Measurements from ENCODE around the gene CDH13. TPM values are rescaled to one million over a fixed set of nuclear protein-coding genes. Genes with fewer than 3 reads are reported as not detected.

The CDH13 gene
- total RNA-seq, 2 donors from 2014 or later: 2.9 TPM; not detected in 1

GRCh38 chr16:83473926-83474650 lies 847.3 kb downstream of the CDH13 start:
- Histone ChIP-seq H3K9me3 (no peaks in the 10 kb centered on the region), H3K4me1 (no peaks in the 10 kb centered on the region), H3K27ac (no peak overlapping the region), H3K36me3 (replicated peaks in 1 of 2; ENCODE audit: insufficient read depth in 1 of 2, low read depth in 2 of 2) (no peaks in the 10 kb centered on the region), H3K27me3 (no peaks in the 10 kb centered on the region), H3K4me3 (no peak overlapping the region)
- intact Hi-C loops (cut with DNase I): no loop called here
- no peak for DNase-seq
- no peak for ATAC-seq
- 77 to 78% methylated on average over 2 of the region's 2 CpGs for WGBS, 2 donors
- TF ChIP-seq POLR2A (IDR thresholded peaks at IDR 0.05) (no peak), CTCF (IDR thresholded peaks at IDR 0.05) (no peak)

GRCh38 chr16:83475108-83475507 lies 848.3 kb downstream of the CDH13 start:
- intact Hi-C loops (cut with DNase I): no loop called here
- no peak for DNase-seq
- TF ChIP-seq POLR2A (IDR thresholded peaks at IDR 0.05) (no peak), CTCF (IDR thresholded peaks at IDR 0.05) (no peak)
- no peak for ATAC-seq
- Histone ChIP-seq H3K27ac (no peak overlapping the region), H3K9me3 (no peaks in the 10 kb centered on the region), H3K27me3 (no peaks in the 10 kb centered on the region), H3K4me1 (no peaks in the 10 kb centered on the region), H3K36me3 (replicated peaks in 1 of 2; ENCODE audit: insufficient read depth in 1 of 2, low read depth in 2 of 2) (no peaks in the 10 kb centered on the region), H3K4me3 (no peak overlapping the region)
- WGBS, 2 donors: 50 to 53% methylated on average over 1 to 5 of the region's 5 CpGs

GRCh38 chr16:83481589-83481988 lies 854.8 kb downstream of the CDH13 start:
- no peaks in the 10 kb centered on the region for H3K27me3 ChIP-seq
- intact Hi-C loops (cut with DNase I): no loop called here
- H3K4me3 ChIP-seq: no peak overlapping the region
- ATAC-seq (no peak), DNase-seq (no peak)
- H3K36me3 ChIP-seq (replicated peaks in 1 of 2; ENCODE audit: insufficient read depth in 1 of 2, low read depth in 2 of 2): no peaks in the 10 kb centered on the region
- H3K9me3 ChIP-seq: no peaks in the 10 kb centered on the region
- 37 to 46% methylated on average over 7 of the region's 7 CpGs for WGBS, 2 donors
- H3K4me1 ChIP-seq: no peaks in the 10 kb centered on the region
- TF ChIP-seq CTCF (IDR thresholded peaks at IDR 0.05) (no peak), POLR2A (IDR thresholded peaks at IDR 0.05) (no peak)
- no peak overlapping the region for H3K27ac ChIP-seq

- ATAC-seq (no peak), DNase-seq (no peak)
- TF ChIP-seq POLR2A (IDR thresholded peaks at IDR 0.05) (no peak), CTCF (IDR thresholded peaks at IDR 0.05) (no peak)
- WGBS, 2 donors: 38 to 39% methylated on average over 9 of the region's 9 CpGs
- Histone ChIP-seq H3K9me3 (no peaks in the 10 kb centered on the region), H3K27ac (no peak overlapping the region), H3K27me3 (no peaks in the 10 kb centered on the region), H3K4me3 (no peak overlapping the region), H3K4me1 (no peaks in the 10 kb centered on the region), H3K36me3 (replicated peaks in 1 of 2; ENCODE audit: insufficient read depth in 1 of 2, low read depth in 2 of 2) (no peaks in the 10 kb centered on the region)
- intact Hi-C loops (cut with DNase I): no loop called here
Observed at GRCh38 chr16:83482545-83483162, 855.9 kb downstream of the CDH13 start.

GRCh38 chr16:83490073-83490472 lies 863.3 kb downstream of the CDH13 start:
- Histone ChIP-seq H3K4me1 (no peaks in the 10 kb centered on the region), H3K27ac (no peak overlapping the region), H3K27me3 (no peaks in the 10 kb centered on the region), H3K4me3 (no peak overlapping the region), H3K36me3 (replicated peaks in 1 of 2; ENCODE audit: insufficient read depth in 1 of 2, low read depth in 2 of 2) (no peaks in the 10 kb centered on the region), H3K9me3 (no peaks in the 10 kb centered on the region)
- WGBS, 2 donors: 15 to 16% methylated on average over 2 of the region's 2 CpGs
- ATAC-seq (no peak), DNase-seq (no peak)
- intact Hi-C loops (cut with DNase I): no loop called here
- TF ChIP-seq POLR2A (IDR thresholded peaks at IDR 0.05) (no peak), CTCF (IDR thresholded peaks at IDR 0.05) (no peak)

Data from body of pancreas (tissue), 4 donors.